Measurements from ENCODE around the gene LY6G6C. TPM values are rescaled to one million over a fixed set of nuclear protein-coding genes. Genes with fewer than 3 reads are reported as not detected.
"Not testable (repeated sequence)": the region's sequence is repeated elsewhere in the genome, so short reads cannot be mapped to it uniquely, and the experiment has no call there.

Gene LY6G6C
- total RNA-seq, 1 donor: not detected

- H3K4me3 ChIP-seq (ENCODE audit: low read depth, low read length): no peak overlapping the region
- DNase-seq (ENCODE audit: low read depth): no peak
- TF ChIP-seq CTCF (IDR thresholded peaks at IDR 0.05; ENCODE audit: insufficient read depth, low read depth, low read length): no peak
These were observed 9.2 kb downstream of the LY6G6C start for GRCh38 chr6:31712296-31712695.

DNA sequence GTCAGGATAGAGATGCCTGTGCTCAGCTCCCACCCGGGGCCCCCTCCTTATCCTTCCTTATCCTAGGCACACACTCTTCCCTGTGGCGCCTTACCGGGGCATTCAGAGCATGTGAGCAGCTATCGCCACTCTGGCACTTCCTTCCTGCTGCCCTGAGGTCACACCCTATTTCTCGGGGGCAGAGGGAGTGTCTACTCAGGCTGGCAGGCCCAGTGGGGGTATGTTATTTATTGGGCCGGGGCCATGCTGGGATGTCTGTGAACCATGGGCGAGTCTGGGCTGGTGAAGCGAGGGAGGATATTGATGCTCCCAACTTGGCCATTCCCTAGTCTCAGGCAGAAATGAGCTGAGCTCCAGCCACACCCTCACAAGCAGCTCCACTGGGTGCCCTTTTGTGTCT is 10.3 kb downstream of the LY6G6C start:
- TF ChIP-seq CTCF (IDR thresholded peaks at IDR 0.05; ENCODE audit: insufficient read depth, low read depth, low read length): no peak
- H3K4me3 ChIP-seq (ENCODE audit: low read depth, low read length): no peak overlapping the region
- DNase-seq (ENCODE audit: low read depth): no peak

GRCh38 chr6:31710523-31711219 is 10.9 kb downstream of the LY6G6C start:
- H3K4me3 ChIP-seq (ENCODE audit: low read depth, low read length): no peak overlapping the region
- no peak for DNase-seq (ENCODE audit: low read depth)
- TF ChIP-seq CTCF (IDR thresholded peaks at IDR 0.05; ENCODE audit: insufficient read depth, low read depth, low read length): no peak

- DNase-seq (ENCODE audit: low read depth); H3K4me3 ChIP-seq (ENCODE audit: low read depth, low read length): not testable (repeated sequence)
These were observed 12.4 kb downstream of the LY6G6C start for GRCh38 chr6:31709157-31709556.

GRCh38 chr6:31708224-31708623 is 13.3 kb downstream of the LY6G6C start:
- no peak overlapping the region for H3K4me3 ChIP-seq (ENCODE audit: low read depth, low read length)
- DNase-seq (ENCODE audit: low read depth): no peak
- no peak for TF ChIP-seq CTCF (IDR thresholded peaks at IDR 0.05; ENCODE audit: insufficient read depth, low read depth, low read length)

DNA sequence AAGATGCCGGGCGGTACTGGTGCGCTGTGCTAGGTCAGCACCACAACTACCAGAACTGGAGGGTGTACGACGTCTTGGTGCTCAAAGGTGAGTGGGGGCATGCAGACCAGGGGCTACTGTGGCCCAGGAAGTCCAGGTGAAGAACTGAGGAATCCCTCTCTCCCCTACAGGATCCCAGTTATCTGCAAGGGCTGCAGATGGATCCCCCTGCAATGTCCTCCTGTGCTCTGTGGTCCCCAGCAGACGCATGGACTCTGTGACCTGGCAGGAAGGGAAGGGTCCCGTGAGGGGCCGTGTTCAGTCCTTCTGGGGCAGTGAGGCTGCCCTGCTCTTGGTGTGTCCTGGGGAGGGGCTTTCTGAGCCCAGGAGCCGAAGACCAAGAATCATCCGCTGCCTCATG is 13.8 kb downstream of the LY6G6C start:
- no peak overlapping the region for H3K4me3 ChIP-seq (ENCODE audit: low read depth, low read length)
- TF ChIP-seq CTCF (IDR thresholded peaks at IDR 0.05; ENCODE audit: insufficient read depth, low read depth, low read length): no peak
- no peak for DNase-seq (ENCODE audit: low read depth)

- no peak for DNase-seq (ENCODE audit: low read depth)
- TF ChIP-seq CTCF (IDR thresholded peaks at IDR 0.05; ENCODE audit: insufficient read depth, low read depth, low read length): no peak
- no peak within 1 kb of the TSS for H3K4me3 ChIP-seq (ENCODE audit: low read depth, low read length)
These were observed 14.9 kb downstream of the LY6G6C start, which contains the start of gene LY6G6F for GRCh38 chr6:31706599-31706998. TSS of gene LY6G6F (plus strand) at chr6:31706866. CDS start at chr6:31706907, 41 bp downstream.

All from fibroblast of villous mesenchyme (primary cell).